Activated CD8-positive, alpha-beta T cell treated with anti-CD3 and anti-CD28 coated beads, Interleukin-2, amount 10 ng/mL, durations not matched to agents 7 days and 5 days (primary cell): ENCODE results near the gene TMEM250. TPM values are rescaled to one million over a fixed set of nuclear protein-coding genes. Genes with fewer than 3 reads are reported as not detected.

Experiments used
- ATAC-seq: fragments of 150-1000 bp; cut with Tn5 transposase; one replicate; pipeline ENCODE4 v1.10.0; 2021; ENCODE audit warnings: moderate library complexity
- CTCF ChIA-PET: fragments of 350-600 bp; sonication (Branson Sonifier 250); formaldehyde crosslinking; loops from one replicate; lab custom pipeline; 2021; ENCODE audit warnings: antibody characterized with exemption; lab: Charles Lee
- POLR2A ChIA-PET: fragments of 350-600 bp; sonication (Branson Sonifier 250); formaldehyde crosslinking; loops from one replicate; lab custom pipeline; 2021; ENCODE audit warnings: antibody characterized with exemption; lab: Charles Lee
- DNase-seq: peaks from one replicate; pipeline ENCODE4 v3.0.0-alpha.2; 2020
- H3K27ac Mint-ChIP-seq: one replicate; pipeline ENCODE4 v1.8.0; 2021; ENCODE audit warnings: mild to moderate bottlenecking, mixed read lengths
- H3K27me3 Mint-ChIP-seq: one replicate; pipeline ENCODE4 v1.8.0; 2021; ENCODE audit warnings: low read depth, mixed read lengths
- H3K36me3 Mint-ChIP-seq: one replicate; pipeline ENCODE4 v1.8.0; 2021; ENCODE audit warnings: low read depth, mixed read lengths
- H3K4me1 Mint-ChIP-seq: one replicate; pipeline ENCODE4 v1.8.0; 2021; ENCODE audit warnings: low read depth, mixed read lengths
- H3K4me3 Mint-ChIP-seq: one replicate; pipeline ENCODE4 v1.8.0; 2021; ENCODE audit warnings: mild to moderate bottlenecking, mixed read lengths
- H3K9me3 Mint-ChIP-seq: one replicate; pipeline ENCODE4 v1.8.0; 2022; ENCODE audit warnings: mixed read lengths; ENCODE audit not compliant: insufficient read depth
- total RNA-seq, 2 experiments: library from RNA; stranded (reverse); gene quantifications; one replicate each; pipeline ENCODE4 v1.2.3, GENCODE V29; 2021

The TMEM250 gene
- total RNA-seq, 2 experiments from 2014 or later: 56.5 to 57.0 TPM

DNA sequence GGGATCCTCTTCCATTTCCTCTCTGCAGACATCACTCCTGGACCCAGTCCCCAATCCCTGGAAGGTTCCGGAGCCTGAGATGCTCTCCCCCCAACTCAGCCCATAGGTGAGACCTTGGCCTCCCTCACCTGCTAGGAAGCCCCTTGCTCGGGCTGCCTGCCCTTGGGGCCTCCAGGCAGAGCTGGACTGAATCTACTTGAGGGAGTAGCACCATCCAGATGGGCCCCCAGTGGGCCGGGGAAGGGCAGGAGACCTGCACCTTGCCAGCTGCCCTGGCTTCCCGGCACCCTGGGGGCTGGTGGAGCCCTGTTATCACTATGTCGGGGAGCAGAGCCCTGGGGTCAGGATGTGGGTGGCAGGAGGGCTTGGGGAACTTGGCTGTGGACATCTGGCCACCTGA is 26.9 kb upstream of the TMEM250 start:
- Mint-ChIP-seq H3K27me3 (no peaks in the 10 kb centered on the region), H3K4me1 (no peaks in the 10 kb centered on the region), H3K9me3 (no peaks in the 10 kb centered on the region), H3K4me3 (no peak overlapping the region), H3K36me3 (no peaks in the 10 kb centered on the region), H3K27ac (no peak overlapping the region)
- ChIA-PET CTCF (interaction anchor here (0.9 kb wide), 1 partner anchor 57 kb away, joined by 3 read pairs; no protein-coding TSS in a partner anchor), POLR2A (no interaction called here)
- ATAC-seq: no peak
- no peak for DNase-seq

- Mint-ChIP-seq H3K27me3 (no peaks in the 10 kb centered on the region), H3K36me3 (no peaks in the 10 kb centered on the region), H3K27ac (no peak overlapping the region), H3K9me3 (no peaks in the 10 kb centered on the region), H3K4me3 (no peak overlapping the region), H3K4me1 (no peaks in the 10 kb centered on the region)
- ATAC-seq: no peak
- CTCF ChIA-PET: no interaction called here
- no peak for DNase-seq
- POLR2A ChIA-PET: no interaction called here
These were observed 25.8 kb upstream of the TMEM250 start for GRCh38 chr9:136144450-136144849.

DNA sequence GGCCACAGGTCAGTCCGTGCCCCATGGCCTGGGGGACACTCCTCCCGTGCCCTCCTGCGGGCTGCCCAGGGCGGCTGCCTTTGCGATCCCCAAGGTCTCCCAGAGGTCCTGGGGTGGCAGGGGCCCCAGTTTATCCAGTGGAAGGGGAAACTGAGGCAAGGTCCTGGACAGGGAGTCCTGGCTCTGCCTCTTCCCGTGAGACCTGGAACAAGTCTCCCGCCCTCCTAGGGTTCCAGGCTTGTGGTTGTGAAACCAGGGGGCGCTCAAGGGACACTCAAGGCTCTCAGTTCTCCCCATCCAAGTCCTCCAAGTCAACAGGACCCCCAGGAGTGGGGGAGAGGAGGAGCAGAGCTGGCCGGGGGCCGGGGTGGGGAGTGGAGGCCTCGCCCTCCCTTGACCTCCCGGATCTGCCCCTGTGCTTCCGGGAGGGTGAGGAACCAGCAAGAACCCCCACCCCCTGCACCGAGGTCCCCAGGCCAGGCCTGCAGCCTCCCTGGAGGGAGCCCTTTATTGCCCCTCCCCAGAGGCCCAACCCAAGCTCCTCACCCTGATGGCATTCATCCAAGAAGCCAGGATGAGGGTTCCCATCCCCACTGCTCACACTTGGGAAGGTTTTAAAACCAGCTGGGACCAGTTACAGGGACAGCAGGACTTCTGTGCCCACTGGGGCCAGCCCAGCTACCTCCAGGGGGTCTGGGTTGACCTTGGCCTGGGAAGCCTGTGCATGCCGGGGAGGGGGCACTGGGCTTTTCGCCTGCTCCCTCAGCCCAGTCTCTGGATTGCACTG is 24.7 kb upstream of the TMEM250 start:
- no peak overlapping the region for H3K27ac Mint-ChIP-seq
- no peaks in the 10 kb centered on the region for H3K9me3 Mint-ChIP-seq
- DNase-seq (no peak), ATAC-seq (no peak)
- H3K4me1 Mint-ChIP-seq: no peaks in the 10 kb centered on the region
- ChIA-PET POLR2A (no interaction called here), CTCF (no interaction called here)
- no peaks in the 10 kb centered on the region for H3K36me3 Mint-ChIP-seq
- no peak overlapping the region for H3K4me3 Mint-ChIP-seq
- H3K27me3 Mint-ChIP-seq: no peaks in the 10 kb centered on the region

DNA sequence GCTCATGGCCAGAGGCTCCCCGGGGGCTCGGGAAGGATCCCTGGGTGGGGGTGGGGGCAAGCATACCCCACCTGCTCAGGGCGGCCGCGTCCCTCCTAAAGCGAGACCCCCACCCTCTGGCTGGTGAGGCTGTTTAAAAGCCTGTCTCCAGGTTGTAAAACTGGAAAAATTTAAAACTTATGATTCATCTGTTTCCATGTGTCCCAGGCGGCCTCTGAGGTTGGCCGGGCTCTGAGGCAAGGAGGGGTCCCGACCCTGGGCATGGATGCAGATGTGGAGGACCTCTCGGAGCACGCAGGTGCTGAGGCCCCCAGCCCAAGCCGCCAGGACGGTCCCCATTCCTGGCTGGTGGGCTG is 24.2 kb upstream of the TMEM250 start:
- ChIA-PET CTCF (no interaction called here), POLR2A (no interaction called here)
- no peak for ATAC-seq
- H3K9me3 Mint-ChIP-seq: no peaks in the 10 kb centered on the region
- H3K4me1 Mint-ChIP-seq: no peaks in the 10 kb centered on the region
- H3K4me3 Mint-ChIP-seq: no peak overlapping the region
- no peaks in the 10 kb centered on the region for H3K36me3 Mint-ChIP-seq
- H3K27ac Mint-ChIP-seq: no peak overlapping the region
- no peak for DNase-seq
- H3K27me3 Mint-ChIP-seq: no peaks in the 10 kb centered on the region

DNA sequence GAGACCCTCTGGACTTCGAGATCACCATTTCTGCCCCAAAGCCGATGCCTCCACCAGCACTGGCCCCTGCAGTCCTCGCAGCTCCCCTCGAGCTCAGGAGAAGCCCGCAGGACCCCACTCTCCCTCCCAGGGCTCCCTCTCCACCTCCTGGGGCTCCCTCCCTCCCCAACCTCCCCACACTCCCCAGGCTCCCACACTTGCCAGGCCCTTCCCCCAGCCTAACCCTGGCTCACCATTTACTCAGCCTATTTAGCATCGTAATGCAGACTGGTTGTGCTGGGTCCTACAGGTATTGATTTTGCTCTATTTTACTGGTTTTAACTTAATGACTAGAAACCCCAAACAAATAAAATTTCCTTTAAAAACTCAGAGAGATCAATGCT is 23.7 kb upstream of the TMEM250 start:
- DNase-seq (no peak), ATAC-seq (no peak)
- H3K4me1 Mint-ChIP-seq: no peaks in the 10 kb centered on the region
- H3K4me3 Mint-ChIP-seq: no peak overlapping the region
- no peak overlapping the region for H3K27ac Mint-ChIP-seq
- H3K36me3 Mint-ChIP-seq: no peaks in the 10 kb centered on the region
- POLR2A ChIA-PET: no interaction called here
- no peaks in the 10 kb centered on the region for H3K27me3 Mint-ChIP-seq
- H3K9me3 Mint-ChIP-seq: no peaks in the 10 kb centered on the region
- CTCF ChIA-PET: no interaction called here

DNA sequence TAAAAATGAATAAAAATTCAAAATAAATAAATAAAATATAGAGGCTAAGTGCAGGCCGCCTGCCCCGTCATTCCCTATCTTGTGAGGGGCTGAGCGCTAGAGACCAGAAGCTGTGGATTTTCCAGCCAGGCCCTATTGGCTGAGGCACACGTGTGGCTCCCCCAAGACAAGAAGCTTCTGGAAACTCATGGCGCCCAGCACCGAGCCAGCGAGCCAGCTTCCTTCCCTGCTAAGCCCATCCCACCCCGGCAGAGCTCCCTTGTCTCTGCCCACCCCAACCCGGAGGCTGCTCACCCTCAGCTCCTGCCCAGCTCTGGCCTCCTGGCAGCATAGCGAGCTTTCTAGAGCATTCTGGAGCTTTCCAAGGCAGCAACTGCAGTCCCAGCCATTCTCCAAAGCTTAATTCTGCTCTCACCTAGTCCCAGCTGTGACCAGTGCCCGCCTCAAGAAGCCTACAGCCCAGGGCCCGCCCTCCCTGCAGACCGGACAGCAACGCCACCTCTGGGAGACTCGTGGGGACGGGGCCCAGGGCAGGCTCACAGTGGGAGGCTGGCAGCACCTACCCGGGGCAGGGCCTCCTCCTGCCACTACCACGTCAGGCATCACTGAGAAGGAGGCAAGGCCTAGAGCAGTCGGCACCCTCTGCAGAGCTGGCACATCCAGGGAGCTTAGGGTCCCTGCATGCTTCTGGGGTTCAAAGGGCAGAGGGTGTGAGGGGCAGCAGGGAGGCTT is 23.2 kb upstream of the TMEM250 start:
- Mint-ChIP-seq H3K27ac (no peak overlapping the region), H3K27me3 (no peaks in the 10 kb centered on the region), H3K4me3 (no peak overlapping the region), H3K4me1 (no peaks in the 10 kb centered on the region), H3K9me3 (no peaks in the 10 kb centered on the region), H3K36me3 (no peaks in the 10 kb centered on the region)
- ChIA-PET POLR2A (no interaction called here), CTCF (interaction anchor here (1.4 kb wide), 1 partner anchor 9 kb away, joined by 3 read pairs; no protein-coding TSS in a partner anchor)
- DNase-seq (no peak), ATAC-seq (no peak)

DNA sequence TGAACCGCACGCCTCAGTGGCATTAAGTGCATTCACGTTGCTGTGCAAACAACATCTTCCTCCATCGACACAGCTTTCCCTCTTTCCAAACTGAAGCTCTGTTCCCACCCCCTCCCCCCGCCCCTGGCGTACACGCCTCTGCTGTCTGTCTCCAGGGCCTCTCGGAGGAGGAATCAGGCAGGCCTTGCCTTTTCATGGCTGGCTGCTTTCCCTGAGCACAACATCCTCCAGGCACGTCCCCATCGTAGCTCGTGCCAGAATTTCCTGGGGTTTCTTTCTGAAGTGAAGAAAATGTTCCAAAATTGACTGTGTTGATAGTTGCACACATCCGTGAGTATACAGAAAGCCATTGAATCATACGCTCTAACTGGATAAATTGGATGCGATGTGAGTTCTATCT is 22.3 kb upstream of the TMEM250 start:
- ChIA-PET POLR2A (no interaction called here), CTCF (interaction anchor here (1.4 kb wide), 1 partner anchor 8 kb away, joined by 3 read pairs; no protein-coding TSS in a partner anchor)
- Mint-ChIP-seq H3K4me3 (no peak overlapping the region), H3K27ac (no peak overlapping the region), H3K27me3 (no peaks in the 10 kb centered on the region), H3K9me3 (no peaks in the 10 kb centered on the region), H3K4me1 (no peaks in the 10 kb centered on the region), H3K36me3 (no peaks in the 10 kb centered on the region)
- DNase-seq: no peak
- no peak for ATAC-seq

DNA sequence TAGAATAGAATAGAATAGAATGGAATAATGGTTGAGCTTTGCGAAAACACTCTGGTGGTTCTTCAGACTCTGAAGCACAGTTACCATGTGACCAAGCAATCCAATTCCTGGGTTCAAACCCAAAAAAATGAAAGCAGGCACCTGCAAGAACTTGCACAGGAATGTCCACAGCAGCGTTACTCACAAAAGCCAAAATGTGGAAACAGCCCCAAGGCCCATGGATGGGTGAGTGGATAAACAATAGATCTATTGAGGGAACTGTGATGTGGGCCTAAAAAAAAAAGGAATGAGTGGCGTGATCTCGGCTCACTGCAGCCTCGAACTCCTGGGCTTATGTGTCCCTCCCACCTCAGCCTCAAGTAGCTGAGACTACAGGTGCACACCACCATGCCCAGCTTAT is 21.4 kb upstream of the TMEM250 start:
- CTCF ChIA-PET: interaction anchor here (0.9 kb wide), 1 partner anchor 50 kb away, joined by 3 read pairs; no protein-coding TSS in a partner anchor
- Mint-ChIP-seq H3K4me1 (no peaks in the 10 kb centered on the region), H3K27me3 (no peaks in the 10 kb centered on the region), H3K4me3 (no peak overlapping the region), H3K9me3 (no peaks in the 10 kb centered on the region), H3K27ac (no peak overlapping the region), H3K36me3 (no peaks in the 10 kb centered on the region)
- no peak for ATAC-seq
- DNase-seq: no peak
- POLR2A ChIA-PET: no interaction called here

- no peak for ATAC-seq
- H3K4me1 Mint-ChIP-seq: peaks cover 2% of the 10 kb centered on the region
- H3K4me3 Mint-ChIP-seq: no peak overlapping the region
- H3K27me3 Mint-ChIP-seq: peaks cover 8% of the 10 kb centered on the region
- DNase-seq: peak; percentile 64
- ChIA-PET CTCF (interaction anchor here (1.1 to 1.5 kb wide), 4 partner anchors 16 to 105 kb away, joined by 3 to 5 read pairs (median 4); no protein-coding TSS in a partner anchor), POLR2A (no interaction called here)
- no peaks in the 10 kb centered on the region for H3K36me3 Mint-ChIP-seq
- H3K27ac Mint-ChIP-seq: no peak overlapping the region
- H3K9me3 Mint-ChIP-seq: no peaks in the 10 kb centered on the region
These were observed 19.9 kb upstream of the TMEM250 start for GRCh38 chr9:136138566-136138965.

DNA sequence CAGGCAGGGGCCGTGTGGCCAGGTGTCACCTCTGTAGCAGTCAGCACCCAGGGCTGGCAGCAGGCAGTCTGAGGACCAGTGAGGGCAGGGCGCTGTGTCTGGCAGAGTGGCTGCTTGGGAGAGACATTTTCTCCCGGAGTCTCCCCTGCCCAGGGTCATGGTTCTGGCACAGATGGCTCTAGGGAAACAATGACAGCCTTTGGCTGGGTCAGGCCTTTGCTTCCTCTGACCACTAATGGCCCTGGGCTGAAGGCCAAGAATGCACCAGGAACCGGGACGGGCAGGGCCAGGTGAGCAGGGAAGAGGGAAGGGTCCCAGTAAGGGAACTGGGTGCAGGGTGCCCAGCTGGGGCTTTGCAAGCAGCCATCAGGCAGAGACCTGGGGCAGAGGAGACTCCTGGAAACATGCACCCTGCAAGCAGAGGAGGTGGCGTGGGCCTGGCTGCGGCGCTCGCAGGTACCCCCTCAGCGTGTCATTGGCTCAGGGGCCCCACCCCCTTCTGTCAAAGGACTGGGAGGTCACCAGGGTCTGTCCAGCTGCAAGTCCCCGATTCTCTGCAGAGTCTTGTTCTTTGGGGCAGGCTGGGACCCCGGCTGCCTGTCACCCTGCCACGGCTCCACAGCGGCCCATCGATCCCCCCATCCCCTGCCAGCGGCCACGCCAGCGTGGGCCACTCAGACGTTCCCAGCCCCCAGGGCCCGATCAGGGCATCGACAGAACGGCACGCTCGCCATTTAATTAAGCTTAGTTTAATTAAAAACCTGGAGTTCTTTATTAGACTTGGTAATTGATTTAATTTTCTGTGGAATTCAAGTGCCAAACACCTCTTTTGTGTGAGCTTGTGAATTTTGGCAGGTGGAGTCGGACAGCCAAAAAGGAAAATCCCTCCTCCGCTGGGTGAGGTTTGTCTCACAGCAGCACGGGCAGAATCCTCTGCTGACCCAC is 18.9 kb upstream of the TMEM250 start:
- ATAC-seq (no peak), DNase-seq (no peak)
- no peak overlapping the region for H3K4me3 Mint-ChIP-seq
- H3K4me1 Mint-ChIP-seq: peaks cover 4% of the 10 kb centered on the region
- no peak overlapping the region for H3K27ac Mint-ChIP-seq
- ChIA-PET CTCF (interaction anchor here (1.5 kb wide), 1 partner anchor 28 kb away, joined by 4 read pairs; no protein-coding TSS in a partner anchor), POLR2A (no interaction called here)
- no peaks in the 10 kb centered on the region for H3K9me3 Mint-ChIP-seq
- no peaks in the 10 kb centered on the region for H3K36me3 Mint-ChIP-seq
- H3K27me3 Mint-ChIP-seq: peaks cover 10% of the 10 kb centered on the region

DNA sequence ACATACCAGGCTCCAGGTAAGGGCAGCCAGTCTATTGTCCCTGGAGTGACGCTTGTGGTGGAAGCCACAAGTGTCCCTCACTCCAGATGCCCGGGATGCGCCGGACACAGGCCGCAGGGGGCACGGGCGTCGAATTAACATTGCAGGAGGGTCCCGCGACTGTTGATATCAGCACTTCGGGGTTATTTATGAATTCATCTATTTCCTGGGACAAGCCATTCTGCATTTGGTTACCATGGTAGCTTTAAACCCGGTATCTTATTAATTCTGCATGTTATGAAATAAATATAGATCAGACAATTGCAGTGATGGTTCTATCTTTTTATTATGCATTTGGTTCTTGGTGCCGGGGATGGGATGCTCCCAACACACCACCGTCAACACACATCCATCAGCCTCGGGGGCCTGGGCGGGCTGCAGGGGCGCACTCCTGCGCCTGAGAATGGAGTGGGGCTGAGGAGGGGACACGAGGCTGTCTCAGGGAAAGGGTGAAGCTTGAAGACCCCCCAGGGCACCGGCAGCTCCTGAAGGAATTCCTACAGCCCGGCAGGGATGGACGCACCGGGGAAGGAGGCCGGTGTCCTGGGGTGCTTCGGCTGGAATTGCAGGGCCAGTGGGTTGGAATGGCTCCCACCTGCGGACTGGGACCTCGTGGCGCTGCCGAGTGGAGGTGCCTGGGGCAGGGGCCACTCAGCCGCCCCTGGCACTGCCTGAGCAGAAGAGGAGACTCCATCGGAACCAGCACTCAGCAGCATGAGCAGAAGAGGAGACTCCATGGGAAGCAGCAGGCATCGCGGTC is 17.7 kb upstream of the TMEM250 start:
- ATAC-seq (no peak), DNase-seq (no peak)
- ChIA-PET CTCF (no interaction called here), POLR2A (no interaction called here)
- H3K4me3 Mint-ChIP-seq: no peak overlapping the region
- peaks cover 4% of the 10 kb centered on the region for H3K4me1 Mint-ChIP-seq
- no peaks in the 10 kb centered on the region for H3K9me3 Mint-ChIP-seq
- H3K27me3 Mint-ChIP-seq: peaks cover 17% of the 10 kb centered on the region
- H3K27ac Mint-ChIP-seq: no peak overlapping the region
- no peaks in the 10 kb centered on the region for H3K36me3 Mint-ChIP-seq
